HepG2 (cell line): Measurements from ENCODE around the gene LRP2. TPM values are rescaled to one million over a fixed set of nuclear protein-coding genes. Genes with fewer than 3 reads are reported as not detected.

ENCODE experiments used
- ATAC-seq: fragments of 200-7000 bp; cut with Tn5 transposase; 3 replicates; pipeline ENCODE4 v1.9.1; 2020; ENCODE audit warnings: mild to moderate bottlenecking, moderate library complexity
- BruUV-seq: library from RNA; stranded (reverse); fragments of 400-500 nt; replicated peaks from 2 replicates; lab custom pipeline; 2021; lab: Mats Ljungman, UMichigan
- CTCF ChIA-PET: fragments of 300-600 bp; formaldehyde crosslinking; extraction: SDS; loops from one replicate; lab custom pipeline; 2021; ENCODE audit warnings: low total read pairs, inconsistent platforms, low intra/inter-chr PET ratio; lab: Yijun Ruan, JAX
- POLR2A ChIA-PET: fragments of 350-600 bp; sonication (Branson Sonifier 250); formaldehyde crosslinking; loops from one replicate; lab custom pipeline; 2020; ENCODE audit warnings: antibody characterized with exemption, inconsistent platforms; lab: Yijun Ruan, JAX
- DNase-seq: peaks from one replicate; pipeline ENCODE4 v3.0.0-alpha.2; 2015; ENCODE audit warnings: low spot score
- FAIRE-seq: peaks from 3 replicates; lab custom pipeline; 2011; peaks lifted over from hg19 to GRCh38; lab: Jason Lieb, UNC
- H2AFZ ChIP-seq: one replicate; pipeline ENCODE4 v1.6.1; 2011; ENCODE audit warnings: low read length, inconsistent platforms
- H3K27ac ChIP-seq: fragments of 300-600 bp; 3 replicates; pipeline ENCODE4 v1.8.0; 2011; ENCODE audit warnings: mixed run types, mild to moderate bottlenecking, mixed read lengths, low read length, inconsistent platforms; ENCODE audit not compliant: insufficient read depth; ENCODE audit errors: extremely low read length
- H3K27me3 ChIP-seq, 2 experiments: fragments of 200-600 bp in 1 of 2; 2 replicates in 1 of 2; 3 replicates in 1 of 2; pipeline versions ENCODE4 v1.6.0 to v1.8.0; 2011; ENCODE audit warnings: low read length in 2 of 2, mild to moderate bottlenecking in 2 of 2, moderate library complexity in 2 of 2, inconsistent platforms in 1 of 2; ENCODE audit not compliant: insufficient read depth in 2 of 2, control insufficient read depth in 1 of 2
- H3K36me3 ChIP-seq, 2 experiments: fragments of 200-600 bp in 1 of 2; replicated peaks in 1 of 2; 2 replicates in 1 of 2; 3 replicates in 1 of 2; pipeline versions ENCODE4 v1.5.1 to v1.8.0; 2011; ENCODE audit warnings: low read length in 2 of 2, inconsistent platforms in 1 of 2; ENCODE audit not compliant: insufficient read depth in 2 of 2, control insufficient read depth in 1 of 2
- H3K4me1 ChIP-seq: 2 replicates; pipeline ENCODE4 v1.5.1; 2012; ENCODE audit warnings: low read length, inconsistent platforms; ENCODE audit not compliant: insufficient read depth
- H3K4me2 ChIP-seq: 2 replicates; pipeline ENCODE4 v1.6.0; 2011; ENCODE audit warnings: low read depth, low read length, inconsistent platforms
- H3K4me3 ChIP-seq, 3 experiments: fragments of 200-600 bp in 1 of 3; sonication (generic), shearing (Covaris generic) in 1 of 3; replicated peaks in 1 of 3; 2 replicates each; pipeline ENCODE4 v1.5.1; 2011 to 2016; ENCODE audit warnings: low read length in 3 of 3, inconsistent platforms in 2 of 3, low read depth in 2 of 3, mild to moderate bottlenecking in 2 of 3, control low read depth in 1 of 3, mixed read lengths in 1 of 3; ENCODE audit not compliant: insufficient read depth in 1 of 3
- H3K79me2 ChIP-seq: one replicate; pipeline ENCODE4 v1.6.1; 2011; ENCODE audit warnings: low read length, inconsistent platforms; ENCODE audit not compliant: insufficient read depth
- H3K9ac ChIP-seq: 2 replicates; pipeline ENCODE4 v1.6.0; 2011; ENCODE audit warnings: mild to moderate bottlenecking, low read depth, low read length, inconsistent platforms; ENCODE audit not compliant: insufficient read depth
- H3K9me3 ChIP-seq: 2 replicates; pipeline ENCODE4 v1.5.1; 2012; ENCODE audit warnings: mild to moderate bottlenecking, low read length
- H4K20me1 ChIP-seq: 2 replicates; pipeline ENCODE4 v1.6.0; 2011; ENCODE audit warnings: inconsistent platforms, mild to moderate bottlenecking, low read length, moderate library complexity; ENCODE audit not compliant: insufficient read depth
- BORCS8-MEF2B ChIP-seq: sonication (generic); formaldehyde crosslinking; IDR thresholded peaks from 2 replicates; pipeline ENCODE4 v1.8.0; 2022; ENCODE audit warnings: mild to moderate bottlenecking, missing genetic modification reagents
- CENPX ChIP-seq: sonication (generic); formaldehyde crosslinking; IDR thresholded peaks from 2 replicates; pipeline ENCODE4 v1.9.0; 2021; ENCODE audit warnings: mild to moderate bottlenecking, missing genetic modification reagents, moderate library complexity
- HMG20B ChIP-seq: conservative IDR thresholded peaks from 2 replicates; pipeline ENCODE4 v1.6.1; 2016; ENCODE audit warnings: missing genetic modification reagents, missing compliant biosample characterization
- MEIS2 ChIP-seq: sonication (generic); formaldehyde crosslinking; IDR thresholded peaks from 2 replicates; pipeline ENCODE4 v1.9.0; 2021; ENCODE audit warnings: mild to moderate bottlenecking, missing genetic modification reagents
- NFIB ChIP-seq: sonication (generic); formaldehyde crosslinking; IDR thresholded peaks from 2 replicates; pipeline ENCODE4 v1.9.0; 2021; ENCODE audit warnings: missing genetic modification reagents, mild to moderate bottlenecking, borderline replicate concordance
- SKIL ChIP-seq: sonication (generic); formaldehyde crosslinking; IDR thresholded peaks from 2 replicates; pipeline ENCODE4 v1.8.0; 2022; ENCODE audit warnings: missing genetic modification reagents, mild to moderate bottlenecking, moderate library complexity, borderline replicate concordance
- TCF7L2 ChIP-seq: IDR thresholded peaks from 2 replicates; pipeline ENCODE4 v1.6.1; 2011; ENCODE audit warnings: mild to moderate bottlenecking, low read depth, low read length, moderate library complexity
- ZC3H4 ChIP-seq: sonication (generic); formaldehyde crosslinking; IDR thresholded peaks from 2 replicates; pipeline ENCODE4 v1.4.0; 2020; ENCODE audit warnings: missing genetic modification reagents, borderline replicate concordance
- ZNF207 ChIP-seq: fragments of 450-650 bp; IDR thresholded peaks from 2 replicates; pipeline ENCODE4 v1.6.1; 2016; ENCODE audit warnings: antibody characterized with exemption, borderline replicate concordance
- ZNF33B ChIP-seq: sonication (generic); formaldehyde crosslinking; IDR thresholded peaks from 2 replicates; pipeline ENCODE4 v1.5.1; 2020; ENCODE audit warnings: mild to moderate bottlenecking, missing genetic modification reagents
- ZNF572 ChIP-seq: sonication (generic); formaldehyde crosslinking; IDR thresholded peaks from 2 replicates; pipeline ENCODE4 v1.5.1; 2020; ENCODE audit warnings: mild to moderate bottlenecking, missing genetic modification reagents
- ZNF672 ChIP-seq: sonication (generic); formaldehyde crosslinking; IDR thresholded peaks from 2 replicates; pipeline ENCODE4 v1.8.1; 2022; ENCODE audit warnings: missing genetic modification reagents
- ZNF713 ChIP-seq: sonication (generic); formaldehyde crosslinking; IDR thresholded peaks from 2 replicates; pipeline ENCODE4 v1.4.0; 2020; ENCODE audit warnings: mild to moderate bottlenecking, missing genetic modification reagents
- WGBS: methylation state at CpG from one replicate; pipeline ENCODE4 v1.1.6; 2017; ENCODE audit warnings: low lambda C conversion rate; 5-methylcytosine and 5-hydroxymethylcytosine counted together
- in situ Hi-C: cut with HindIII; loops from 2 replicates; pipeline ENCODE4 v1.10.0; 2017; ENCODE audit warnings: low pct_unique_long_range_greater_than_20kb; ENCODE audit not compliant: extremely low pct_ligation_motif_present
- intact Hi-C: fragments of 100-400 bp; cut with micrococcal nuclease; formaldehyde crosslinking; loops from one replicate; pipeline ENCODE4 v1.10.0; 2022; ENCODE audit not compliant: unreplicated experiment
- polyA plus RNA-seq, 8 experiments: library from polyadenylated mRNA; depleted of rRNA in 3 of 8; stranded (reverse) in 7 of 8; unstranded in 1 of 8; fragments of >200 nt; fragmentation: Illumina TruSeq in 4 of 8; extraction: Trizol in 4 of 8; gene quantifications; 2 replicates each; pipeline versions ENCODE4 v1.2.1 to v1.2.3, GENCODE V29; 2011 to 2016; ENCODE audit warnings: low read depth in 4 of 8, missing spikeins in 1 of 8, mixed read lengths in 1 of 8; ENCODE audit not compliant: insufficient read depth in 1 of 8
- total RNA-seq, 5 experiments: library from RNA; depleted of rRNA; stranded (reverse); fragments of >200 nt; fragmentation: Illumina TruSeq; extraction: Trizol; gene quantifications; 2 replicates each; pipeline ENCODE4 v1.2.3, GENCODE V29; 2016; ENCODE audit warnings: low read depth in 1 of 5
- TF ChIP-seq, protein P1 (sequence below): sonication (generic); formaldehyde crosslinking; IDR thresholded peaks from 2 replicates; pipeline ENCODE4 v1.4.0; 2020; ENCODE audit warnings: missing genetic modification reagents, mild to moderate bottlenecking, borderline replicate concordance

Gene LRP2
- total and polyA plus RNA-seq, 2 of the 13 experiments (the other 11 are each of a cell fraction or from before 2014, with no cell fraction given): 0.03 to 0.15 TPM

DNA sequence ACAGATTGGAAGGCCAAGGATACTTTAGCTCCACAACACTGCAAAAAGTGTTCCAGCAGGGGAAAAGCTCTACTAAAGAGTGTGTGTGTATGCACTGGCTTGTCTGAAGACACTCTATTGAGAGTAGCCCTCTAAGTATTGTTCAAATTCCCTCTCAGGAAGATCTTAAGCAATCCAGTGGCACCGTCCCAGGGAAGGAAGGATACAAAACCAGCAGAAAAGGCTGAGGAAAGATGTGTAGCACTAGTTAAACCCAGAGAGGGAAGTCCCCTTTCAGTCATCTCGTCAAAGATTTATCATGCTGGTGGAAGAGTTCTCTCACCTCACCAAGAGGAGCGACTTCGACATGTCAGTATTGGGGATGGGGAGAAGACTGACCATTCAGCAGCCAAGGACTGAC, 242.5 kb downstream of the LRP2 start:
- H2AFZ ChIP-seq: no peak overlapping the region
- POLR2A ChIA-PET: no interaction called here
- H3K9me3 ChIP-seq: no peaks in the 10 kb centered on the region
- 11% methylated on average over 4 of the region's 4 CpGs for WGBS
- BruUV-seq: no TSS peak
- CTCF ChIA-PET: no interaction called here
- no peaks in the 10 kb centered on the region for H3K4me1 ChIP-seq
- no peak overlapping the region for H3K9ac ChIP-seq
- intact Hi-C loops (no loop called here), in situ Hi-C loops (no loop called here)
- DNase-seq (no peak), FAIRE-seq (no peak), ATAC-seq (no peak)
- H3K4me2 ChIP-seq: no peak overlapping the region
- no peaks in the 10 kb centered on the region for H3K36me3 ChIP-seq
- peaks cover 0 to 2% of the 10 kb centered on the region in 2 experiments; a peak in 1 of 5 replicates for H3K27me3 ChIP-seq
- TF ChIP-seq NFIB (no peak), BORCS8-MEF2B (CRISPR knock-in tag) (no peak), MEIS2 (CRISPR knock-in tag) (no peak), HMG20B (CRISPR knock-in tag) (no peak), ZNF672 (CRISPR knock-in tag) (no peak), ZNF207 (no peak)
- no peak overlapping the region for H3K4me3 ChIP-seq
- no peaks in the 10 kb centered on the region for H3K79me2 ChIP-seq
- no peak overlapping the region for H3K27ac ChIP-seq
- H4K20me1 ChIP-seq: no peaks in the 10 kb centered on the region

DNA sequence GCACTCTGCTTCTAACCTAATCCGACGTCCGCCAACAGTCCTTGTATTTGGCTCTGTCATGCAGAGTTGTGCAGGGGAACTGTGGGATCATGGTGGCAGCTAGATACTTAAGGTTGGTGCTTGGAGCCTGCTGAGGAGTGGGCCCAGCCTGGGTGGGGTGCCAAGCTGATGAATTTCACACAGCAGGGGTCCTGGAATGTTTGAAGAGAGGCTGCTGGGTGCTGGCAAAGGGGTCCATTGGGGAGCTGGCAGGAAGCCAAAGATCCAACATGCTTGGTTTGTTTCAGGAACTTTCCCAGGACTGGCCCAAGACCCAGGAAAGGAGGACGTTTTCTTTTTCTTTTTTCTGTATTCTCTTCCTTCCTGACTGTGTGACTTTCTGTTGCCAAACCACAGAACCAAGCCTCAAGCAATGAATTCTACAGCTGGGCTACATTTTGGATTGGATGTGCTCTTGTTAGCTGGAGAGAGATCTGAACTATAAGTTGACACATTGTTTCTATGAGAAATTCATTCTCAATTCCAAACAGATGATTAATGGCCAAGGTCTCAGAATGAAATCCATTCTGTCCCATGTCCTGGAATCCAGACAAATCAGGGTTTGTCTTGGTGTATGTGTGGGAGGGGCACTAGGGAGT, 243.1 kb downstream of the LRP2 start:
- DNase-seq (no peak), ATAC-seq (no peak), FAIRE-seq (no peak)
- 42% methylated on average over 4 of the region's 4 CpGs for WGBS
- no peaks in the 10 kb centered on the region for H4K20me1 ChIP-seq
- BruUV-seq: no TSS peak
- no peak overlapping the region for H3K4me2 ChIP-seq
- POLR2A ChIA-PET: no interaction called here
- no peak overlapping the region for H3K27ac ChIP-seq
- intact Hi-C loops: no loop called here
- H2AFZ ChIP-seq: no peak overlapping the region
- H3K79me2 ChIP-seq: no peaks in the 10 kb centered on the region
- peaks cover 0 to 3% of the 10 kb centered on the region in 2 experiments; a peak in 1 of 5 replicates for H3K27me3 ChIP-seq
- no peaks in the 10 kb centered on the region for H3K9me3 ChIP-seq
- CTCF ChIA-PET: no interaction called here
- H3K36me3 ChIP-seq: no peaks in the 10 kb centered on the region
- H3K4me3 ChIP-seq: no peak overlapping the region
- H3K4me1 ChIP-seq: no peaks in the 10 kb centered on the region
- no peak overlapping the region for H3K9ac ChIP-seq
- in situ Hi-C loops: no loop called here
- no peak for TF ChIP-seq ZNF33B
- TF ChIP-seq, protein P1, sequence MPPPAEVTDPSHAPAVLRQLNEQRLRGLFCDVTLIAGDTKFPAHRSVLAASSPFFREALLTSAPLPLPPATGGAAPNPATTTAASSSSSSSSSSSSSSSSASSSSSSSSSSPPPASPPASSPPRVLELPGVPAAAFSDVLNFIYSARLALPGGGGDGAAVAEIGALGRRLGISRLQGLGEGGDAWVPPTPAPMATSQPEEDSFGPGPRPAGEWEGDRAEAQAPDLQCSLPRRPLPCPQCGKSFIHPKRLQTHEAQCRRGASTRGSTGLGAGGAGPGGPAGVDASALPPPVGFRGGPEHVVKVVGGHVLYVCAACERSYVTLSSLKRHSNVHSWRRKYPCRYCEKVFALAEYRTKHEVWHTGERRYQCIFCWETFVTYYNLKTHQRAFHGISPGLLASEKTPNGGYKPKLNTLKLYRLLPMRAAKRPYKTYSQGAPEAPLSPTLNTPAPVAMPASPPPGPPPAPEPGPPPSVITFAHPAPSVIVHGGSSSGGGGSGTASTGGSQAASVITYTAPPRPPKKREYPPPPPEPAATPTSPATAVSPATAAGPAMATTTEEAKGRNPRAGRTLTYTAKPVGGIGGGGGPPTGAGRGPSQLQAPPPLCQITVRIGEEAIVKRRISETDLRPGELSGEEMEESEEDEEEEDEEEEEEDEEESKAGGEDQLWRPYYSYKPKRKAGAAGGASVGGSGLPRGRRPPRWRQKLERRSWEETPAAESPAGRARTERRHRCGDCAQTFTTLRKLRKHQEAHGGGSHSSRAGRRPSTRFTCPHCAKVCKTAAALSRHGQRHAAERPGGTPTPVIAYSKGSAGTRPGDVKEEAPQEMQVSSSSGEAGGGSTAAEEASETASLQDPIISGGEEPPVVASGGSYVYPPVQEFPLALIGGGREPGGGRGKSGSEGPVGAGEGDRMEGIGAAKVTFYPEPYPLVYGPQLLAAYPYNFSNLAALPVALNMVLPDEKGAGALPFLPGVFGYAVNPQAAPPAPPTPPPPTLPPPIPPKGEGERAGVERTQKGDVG: no peak
- no peak for TF ChIP-seq TCF7L2
- TF ChIP-seq ZC3H4 (CRISPR knock-in tag): no peak
- TF ChIP-seq ZNF572: no peak
- no peak for TF ChIP-seq SKIL (CRISPR knock-in tag)
- no peak for TF ChIP-seq ZNF713 (CRISPR knock-in tag)
- no peak for TF ChIP-seq CENPX (CRISPR knock-in tag)
